ENCODE results near the gene HPCAL1.

- TF ChIP-seq EP300 (IDR thresholded peaks at IDR 0.05) (no peak), POLR2A (IDR thresholded peaks at IDR 0.05) (no peak)
Observed at GRCh38 chr2:10326707-10327594, 24.2 kb downstream of the HPCAL1 start.

All from tibial nerve (tissue), 3 donors.